ENCODE results near the gene DIPK1A. TPM values are rescaled to one million over a fixed set of nuclear protein-coding genes. Genes with fewer than 3 reads are reported as not detected.

The DIPK1A gene
- total RNA-seq, 1 donor from 2014 or later: 3.9 TPM

DNA sequence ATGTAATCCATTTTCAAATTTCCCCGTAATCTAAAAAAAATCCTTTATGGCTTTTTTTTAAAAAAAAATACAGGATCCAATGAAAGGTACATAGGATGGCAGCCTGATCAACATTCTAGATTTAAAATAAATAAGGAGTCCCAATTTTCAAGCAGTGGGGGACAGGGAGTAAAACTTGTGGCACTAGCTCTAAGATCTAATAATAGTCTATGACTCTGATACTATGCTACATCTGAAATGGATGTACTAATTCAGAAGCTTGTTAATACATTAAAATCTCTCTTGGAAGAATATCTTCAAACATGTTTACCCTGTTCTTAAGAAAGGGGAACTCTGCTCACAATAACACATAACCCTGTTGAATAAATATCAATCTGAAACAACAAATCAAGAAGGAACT is 8.5 kb downstream of the DIPK1A start:
- H3K4me3 Mint-ChIP-seq (ENCODE audit: unreplicated experiment): no peak overlapping the region
- TF ChIP-seq, protein P1, sequence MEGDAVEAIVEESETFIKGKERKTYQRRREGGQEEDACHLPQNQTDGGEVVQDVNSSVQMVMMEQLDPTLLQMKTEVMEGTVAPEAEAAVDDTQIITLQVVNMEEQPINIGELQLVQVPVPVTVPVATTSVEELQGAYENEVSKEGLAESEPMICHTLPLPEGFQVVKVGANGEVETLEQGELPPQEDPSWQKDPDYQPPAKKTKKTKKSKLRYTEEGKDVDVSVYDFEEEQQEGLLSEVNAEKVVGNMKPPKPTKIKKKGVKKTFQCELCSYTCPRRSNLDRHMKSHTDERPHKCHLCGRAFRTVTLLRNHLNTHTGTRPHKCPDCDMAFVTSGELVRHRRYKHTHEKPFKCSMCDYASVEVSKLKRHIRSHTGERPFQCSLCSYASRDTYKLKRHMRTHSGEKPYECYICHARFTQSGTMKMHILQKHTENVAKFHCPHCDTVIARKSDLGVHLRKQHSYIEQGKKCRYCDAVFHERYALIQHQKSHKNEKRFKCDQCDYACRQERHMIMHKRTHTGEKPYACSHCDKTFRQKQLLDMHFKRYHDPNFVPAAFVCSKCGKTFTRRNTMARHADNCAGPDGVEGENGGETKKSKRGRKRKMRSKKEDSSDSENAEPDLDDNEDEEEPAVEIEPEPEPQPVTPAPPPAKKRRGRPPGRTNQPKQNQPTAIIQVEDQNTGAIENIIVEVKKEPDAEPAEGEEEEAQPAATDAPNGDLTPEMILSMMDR (IDR thresholded peaks at IDR 0.05; ENCODE audit: unreplicated experiment): no peak
- no peak for DNase-seq (ENCODE audit: low spot score)
- no peaks in the 10 kb centered on the region for H3K27me3 Mint-ChIP-seq (ENCODE audit: unreplicated experiment)
- no peak overlapping the region for H3K27ac Mint-ChIP-seq (ENCODE audit: unreplicated experiment)
- H3K4me1 Mint-ChIP-seq (ENCODE audit: unreplicated experiment): no peaks in the 10 kb centered on the region
- H3K9me3 Mint-ChIP-seq (ENCODE audit: unreplicated experiment): no peaks in the 10 kb centered on the region
- no peaks in the 10 kb centered on the region for H3K36me3 Mint-ChIP-seq (ENCODE audit: low read depth, unreplicated experiment)

DNA sequence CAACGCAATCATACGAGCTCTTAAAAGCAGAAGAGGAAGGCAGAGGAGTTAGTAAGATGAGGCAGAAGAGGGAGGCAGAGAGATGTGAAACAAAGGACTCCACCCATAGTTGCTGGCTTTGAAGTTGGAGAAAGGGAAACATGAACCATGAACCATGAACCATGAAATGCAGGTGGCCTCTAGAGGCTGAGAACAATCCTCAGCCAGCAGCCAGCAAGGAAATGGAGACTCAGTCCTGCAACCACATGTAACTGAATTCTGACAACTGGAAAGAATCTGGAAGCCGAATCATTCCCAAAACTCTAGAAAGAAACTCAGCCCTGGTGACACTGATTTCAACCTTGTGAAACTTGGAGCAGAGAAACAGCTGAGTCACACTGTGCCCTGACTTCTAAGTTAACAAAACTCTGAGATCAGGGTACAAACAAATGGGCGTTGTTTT is 10.1 kb downstream of the DIPK1A start:
- TF ChIP-seq, protein P1 (IDR thresholded peaks at IDR 0.05; ENCODE audit: unreplicated experiment): no peak
- Mint-ChIP-seq H3K4me1 (ENCODE audit: unreplicated experiment) (no peaks in the 10 kb centered on the region), H3K9me3 (ENCODE audit: unreplicated experiment) (no peaks in the 10 kb centered on the region), H3K27ac (ENCODE audit: unreplicated experiment) (no peak overlapping the region), H3K36me3 (ENCODE audit: low read depth, unreplicated experiment) (no peaks in the 10 kb centered on the region), H3K27me3 (ENCODE audit: unreplicated experiment) (no peaks in the 10 kb centered on the region), H3K4me3 (ENCODE audit: unreplicated experiment) (no peak overlapping the region)
- DNase-seq (ENCODE audit: low spot score): no peak

DNA sequence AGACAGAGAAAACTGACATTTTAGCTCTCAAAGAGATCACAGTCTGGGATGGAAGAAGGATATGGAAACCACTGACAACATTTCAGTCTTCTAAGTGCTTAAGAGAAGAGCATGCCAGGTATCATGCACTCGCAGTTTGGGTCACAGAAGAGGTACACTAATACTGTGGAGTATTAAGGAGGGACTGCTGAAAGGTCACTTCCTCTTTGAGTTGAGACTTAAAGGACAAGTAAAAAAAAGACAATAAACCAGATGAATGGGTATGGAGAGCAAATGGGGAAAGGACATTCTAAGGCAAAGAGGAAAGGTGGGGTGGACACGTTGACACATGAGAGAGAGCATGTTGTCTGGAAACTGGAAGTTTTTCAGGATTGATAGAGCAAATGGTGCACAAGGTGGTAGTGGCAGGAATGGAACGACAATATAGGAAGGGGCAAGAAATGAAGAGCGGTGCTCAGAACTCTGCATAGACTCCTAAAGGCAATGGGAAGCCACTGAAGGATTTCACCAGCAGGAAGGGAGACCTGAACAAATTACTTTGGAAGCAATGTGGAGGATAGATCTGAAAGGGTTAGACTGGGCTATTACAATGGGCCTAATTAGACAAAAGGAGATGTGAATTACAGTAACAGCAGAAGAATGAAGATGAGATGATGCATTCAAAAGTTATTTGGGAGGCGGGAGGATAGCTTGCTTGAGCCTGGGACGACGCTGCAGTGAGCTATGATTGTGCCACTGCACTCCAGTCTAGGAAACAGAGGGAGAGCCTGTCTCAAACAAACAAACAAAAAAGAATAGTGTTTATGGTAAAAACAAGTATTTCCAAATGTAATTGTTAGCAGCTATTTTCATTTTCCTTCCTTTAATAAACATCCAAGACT is 11.1 kb downstream of the DIPK1A start:
- TF ChIP-seq, protein P1 (IDR thresholded peaks at IDR 0.05; ENCODE audit: unreplicated experiment): no peak
- no peaks in the 10 kb centered on the region for H3K36me3 Mint-ChIP-seq (ENCODE audit: low read depth, unreplicated experiment)
- H3K9me3 Mint-ChIP-seq (ENCODE audit: unreplicated experiment): no peaks in the 10 kb centered on the region
- no peaks in the 10 kb centered on the region for H3K27me3 Mint-ChIP-seq (ENCODE audit: unreplicated experiment)
- peaks cover 3% of the 10 kb centered on the region for H3K4me1 Mint-ChIP-seq (ENCODE audit: unreplicated experiment)
- no peak for DNase-seq (ENCODE audit: low spot score)
- H3K4me3 Mint-ChIP-seq (ENCODE audit: unreplicated experiment): no peak overlapping the region
- no peak overlapping the region for H3K27ac Mint-ChIP-seq (ENCODE audit: unreplicated experiment)

DNA sequence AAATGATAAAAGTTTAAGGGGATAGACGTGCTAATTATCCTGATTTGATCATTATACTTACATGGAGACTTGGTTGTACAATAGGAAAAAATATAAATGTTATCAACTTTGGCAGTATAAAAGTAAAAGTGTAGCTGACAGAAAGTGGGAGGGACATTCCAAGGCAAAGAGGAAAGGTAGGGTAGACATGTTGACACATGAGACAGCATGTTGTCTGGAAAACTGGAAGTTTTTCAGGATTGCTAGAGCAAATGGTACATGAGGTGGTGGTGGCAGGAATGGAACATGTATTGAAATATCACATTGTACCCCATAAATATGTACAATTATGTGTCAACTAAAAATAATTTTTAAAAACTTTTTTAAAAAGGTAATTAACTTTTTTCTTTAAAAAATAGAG is 13.2 kb downstream of the DIPK1A start:
- H3K27me3 Mint-ChIP-seq (ENCODE audit: unreplicated experiment): no peaks in the 10 kb centered on the region
- H3K4me1 Mint-ChIP-seq (ENCODE audit: unreplicated experiment): peaks cover 9% of the 10 kb centered on the region
- no peak overlapping the region for H3K27ac Mint-ChIP-seq (ENCODE audit: unreplicated experiment)
- no peak for DNase-seq (ENCODE audit: low spot score)
- H3K36me3 Mint-ChIP-seq (ENCODE audit: low read depth, unreplicated experiment): no peaks in the 10 kb centered on the region
- H3K9me3 Mint-ChIP-seq (ENCODE audit: unreplicated experiment): no peaks in the 10 kb centered on the region
- TF ChIP-seq, protein P1 (IDR thresholded peaks at IDR 0.05; ENCODE audit: unreplicated experiment): no peak
- no peak overlapping the region for H3K4me3 Mint-ChIP-seq (ENCODE audit: unreplicated experiment)

DNA sequence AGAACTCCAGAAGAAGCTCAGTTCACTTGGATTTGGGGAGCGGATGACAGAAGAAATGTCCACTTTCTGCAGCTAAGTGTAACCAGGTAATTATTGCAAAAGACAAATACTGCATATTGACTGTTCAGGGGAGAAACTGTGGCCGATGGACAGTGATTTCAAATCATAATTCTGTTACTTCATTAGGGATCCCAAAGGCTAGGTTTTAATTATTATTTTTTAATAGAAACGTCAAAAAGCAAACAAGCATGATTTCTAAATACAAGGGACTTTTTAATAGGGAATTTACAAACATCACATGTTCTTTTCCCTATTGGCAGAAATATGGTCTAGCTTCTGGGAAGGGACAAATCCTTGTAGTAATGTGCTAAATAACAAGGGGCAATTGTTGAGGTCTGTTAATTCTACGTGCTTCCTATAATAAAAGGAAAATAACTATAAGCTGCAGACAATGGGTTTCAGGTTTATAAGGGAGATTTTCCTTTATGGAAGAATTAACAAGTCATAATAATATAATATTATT is 15.5 kb downstream of the DIPK1A start:
- Mint-ChIP-seq H3K9me3 (ENCODE audit: unreplicated experiment) (no peaks in the 10 kb centered on the region), H3K36me3 (ENCODE audit: low read depth, unreplicated experiment) (no peaks in the 10 kb centered on the region), H3K4me1 (ENCODE audit: unreplicated experiment) (peaks cover 9% of the 10 kb centered on the region), H3K4me3 (ENCODE audit: unreplicated experiment) (no peak overlapping the region), H3K27ac (ENCODE audit: unreplicated experiment) (no peak overlapping the region), H3K27me3 (ENCODE audit: unreplicated experiment) (no peaks in the 10 kb centered on the region)
- TF ChIP-seq, protein P1 (IDR thresholded peaks at IDR 0.05; ENCODE audit: unreplicated experiment): no peak
- DNase-seq (ENCODE audit: low spot score): no peak

Data from endothelial cell (in vitro differentiated cells).